HG03097 (cell line): ENCODE results near the gene ANAPC13.

Experiments used
- ATAC-seq: cut with Tn5 transposase; IDR thresholded peaks from one replicate; pipeline ENCODE4 v1.9.1; 2021; ENCODE audit not compliant: unreplicated experiment, low FRiP score

The ANAPC13 gene

GRCh38 chr3:134485718-134486576 is at the start of gene ANAPC13, which contains the start of gene CEP63:
TSS of gene ANAPC13 (minus strand) at chr3:134485985. CDS start at chr3:134482904, 3,081 bp downstream.
TSS of gene CEP63 (plus strand) at chr3:134486057. CDS start at chr3:134495321, 9,264 bp downstream.
- peak; percentile 75 for ATAC-seq

GRCh38 chr3:134535186-134535970 is 49.6 kb upstream of the ANAPC13 start:
- no peak for ATAC-seq

GRCh38 chr3:134533493-134533892 is 47.7 kb upstream of the ANAPC13 start:
- no peak for ATAC-seq

- ATAC-seq = no peak
Measured at GRCh38 chr3:134527538-134528186, 41.9 kb upstream of the ANAPC13 start.

DNA sequence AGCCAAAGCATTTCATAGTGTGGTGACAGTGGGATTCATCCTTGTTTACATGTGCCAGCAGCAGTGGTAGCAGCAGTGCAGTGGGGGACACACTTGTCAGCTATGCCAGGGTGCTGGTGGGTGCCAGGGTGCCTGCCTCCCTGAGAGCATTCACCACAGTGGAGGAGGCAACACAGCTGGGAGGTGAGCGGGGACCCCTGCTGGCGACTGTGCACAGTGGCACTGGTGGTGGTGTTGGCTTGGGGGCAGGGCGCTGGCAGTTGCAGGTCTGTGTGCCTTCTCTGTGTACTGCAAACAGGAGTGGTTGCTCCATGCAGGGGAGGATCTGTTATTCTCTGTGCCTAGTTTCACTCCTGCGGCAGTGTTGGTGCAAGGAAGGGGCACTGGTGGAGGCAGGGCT is 41.3 kb upstream of the ANAPC13 start:
- ATAC-seq = no peak

DNA sequence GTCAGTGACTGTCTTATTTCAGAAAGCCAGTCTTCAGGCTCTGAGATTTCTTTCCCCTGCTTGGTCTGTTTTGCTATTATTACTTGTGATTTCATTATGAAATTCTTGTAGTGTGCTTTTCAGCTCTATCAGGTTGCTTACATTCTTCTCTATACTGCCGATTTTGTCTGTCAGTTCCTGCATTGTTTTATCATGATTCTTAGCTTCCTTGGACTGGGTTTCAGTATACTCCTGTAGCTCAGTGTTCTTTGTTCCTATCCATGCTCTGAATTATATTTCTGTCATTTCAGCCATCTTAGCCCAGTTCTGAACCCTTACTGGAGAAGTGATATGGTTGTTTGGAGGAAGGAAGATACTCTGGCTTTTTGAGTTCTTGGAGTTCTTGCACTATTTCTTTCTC is 40.5 kb upstream of the ANAPC13 start:
- no peak for ATAC-seq

- no peak for ATAC-seq
Measured at GRCh38 chr3:134525293-134525692, 39.5 kb upstream of the ANAPC13 start.

- no peak for ATAC-seq
Measured at GRCh38 chr3:134522541-134522940, 36.8 kb upstream of the ANAPC13 start.

GRCh38 chr3:134517791-134518190 is 32.0 kb upstream of the ANAPC13 start:
- no peak for ATAC-seq

- ATAC-seq = no peak
Measured at GRCh38 chr3:134516905-134517304, 31.1 kb upstream of the ANAPC13 start.

DNA sequence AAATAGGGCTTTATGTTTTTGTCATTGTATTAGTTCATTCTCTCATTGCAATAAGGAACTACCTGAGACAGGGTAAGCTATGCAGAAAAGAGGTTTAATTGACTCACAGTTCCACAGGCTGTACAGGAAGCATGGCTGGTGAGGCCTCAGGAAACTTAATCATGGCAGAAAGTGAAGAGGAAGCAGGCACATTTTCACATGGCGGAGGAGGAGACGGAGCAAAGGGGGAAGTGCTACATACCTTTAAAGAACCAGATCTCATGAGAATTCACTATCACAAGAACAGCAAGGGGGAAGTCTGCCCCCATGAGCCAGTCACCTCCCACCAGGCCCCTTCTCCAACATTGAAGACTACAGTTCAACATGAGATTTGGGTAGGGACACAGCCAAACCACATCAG is 25.7 kb upstream of the ANAPC13 start:
- ATAC-seq = no peak

DNA sequence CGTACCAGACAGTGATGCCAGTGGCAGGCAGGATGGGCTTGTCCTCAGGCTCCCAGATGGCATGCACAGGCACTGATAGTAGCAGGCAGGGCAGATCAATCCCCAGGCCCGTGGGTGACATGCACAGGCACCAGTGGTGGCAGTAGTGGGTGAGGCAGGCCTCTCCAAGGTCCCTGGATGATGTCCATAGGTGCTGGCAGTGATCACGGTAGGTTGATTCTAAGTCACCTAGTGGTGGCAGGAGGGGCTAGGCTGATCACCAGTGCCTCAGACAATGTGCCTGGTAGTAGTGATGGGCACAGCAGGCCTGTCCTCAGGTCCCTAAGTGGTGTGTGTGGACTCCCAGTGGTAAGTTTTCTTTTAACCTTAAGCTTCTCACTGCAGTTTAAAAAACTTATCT is 19.7 kb upstream of the ANAPC13 start:
- no peak for ATAC-seq

GRCh38 chr3:134504132-134504531 is 18.3 kb upstream of the ANAPC13 start:
- no peak for ATAC-seq

GRCh38 chr3:134503266-134503665 is 17.5 kb upstream of the ANAPC13 start:
- ATAC-seq = no peak

DNA sequence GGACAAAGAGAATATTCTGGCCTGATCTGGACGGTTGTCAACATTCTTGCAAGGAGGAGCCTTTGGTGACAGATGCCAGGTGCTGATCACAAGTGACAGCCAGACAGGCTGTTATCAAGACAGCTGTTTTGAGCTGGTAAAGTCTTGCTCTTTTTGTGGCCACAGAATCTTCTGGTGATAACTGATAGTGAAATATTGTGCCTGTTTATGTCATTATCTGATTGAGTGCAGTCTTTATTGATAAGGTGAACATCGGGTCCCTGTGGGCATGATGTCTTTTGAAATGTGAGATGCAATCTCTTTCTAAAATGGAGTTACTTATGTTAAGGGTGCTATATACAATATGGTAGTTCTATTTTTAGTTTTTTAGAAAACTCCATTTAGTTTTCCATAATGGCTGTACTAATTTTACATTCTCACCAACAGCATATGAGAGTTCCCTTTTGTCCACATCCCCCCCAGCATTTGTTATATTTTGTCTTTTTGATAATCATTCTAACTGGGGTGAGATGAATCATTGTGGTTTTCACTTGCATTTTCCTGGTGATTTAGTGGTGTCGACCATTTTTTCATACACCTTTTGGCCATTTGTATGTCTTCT is 10.8 kb upstream of the ANAPC13 start:
- no peak for ATAC-seq

DNA sequence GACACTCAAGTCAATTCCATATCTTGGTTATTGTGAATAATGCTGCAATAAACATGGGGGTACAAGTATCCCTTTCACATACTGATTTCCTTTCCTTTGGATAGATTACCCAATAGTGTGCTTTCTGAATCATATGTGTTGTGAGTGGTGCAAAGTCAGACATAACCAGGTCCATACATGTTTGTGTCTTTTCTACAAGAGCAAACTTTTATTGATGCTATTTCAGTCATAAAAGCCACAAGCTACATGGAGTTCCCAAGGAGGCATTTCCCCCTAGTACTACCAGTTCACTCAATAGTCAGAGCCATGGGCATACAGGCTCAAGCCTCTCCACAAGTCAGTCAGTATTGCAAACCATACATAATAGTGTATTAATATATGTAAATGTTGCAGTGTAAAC is 10.2 kb upstream of the ANAPC13 start:
- no peak for ATAC-seq

DNA sequence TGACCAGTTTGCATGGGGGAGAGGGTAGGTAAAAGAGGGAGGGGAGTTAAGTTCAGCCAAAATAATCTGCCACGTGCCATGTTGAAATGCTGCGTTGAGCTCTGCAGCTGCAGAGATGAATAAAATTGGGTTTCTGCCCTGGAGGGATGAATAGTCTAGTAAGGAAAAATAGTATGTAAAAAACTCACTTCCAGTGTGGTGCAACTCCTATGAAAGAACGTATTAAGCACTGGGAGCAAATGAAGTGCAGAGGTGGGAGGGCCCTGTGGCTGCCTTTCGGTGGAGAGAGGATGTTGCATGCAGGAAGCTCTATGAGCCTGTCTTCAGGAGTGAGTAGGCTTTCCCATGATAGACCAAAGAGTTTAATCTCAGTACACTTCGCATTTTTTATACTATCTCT is 8.7 kb upstream of the ANAPC13 start:
- no peak for ATAC-seq

- ATAC-seq = no peak
Measured at GRCh38 chr3:134487406-134487805, 1.6 kb upstream of the ANAPC13 start.

DNA sequence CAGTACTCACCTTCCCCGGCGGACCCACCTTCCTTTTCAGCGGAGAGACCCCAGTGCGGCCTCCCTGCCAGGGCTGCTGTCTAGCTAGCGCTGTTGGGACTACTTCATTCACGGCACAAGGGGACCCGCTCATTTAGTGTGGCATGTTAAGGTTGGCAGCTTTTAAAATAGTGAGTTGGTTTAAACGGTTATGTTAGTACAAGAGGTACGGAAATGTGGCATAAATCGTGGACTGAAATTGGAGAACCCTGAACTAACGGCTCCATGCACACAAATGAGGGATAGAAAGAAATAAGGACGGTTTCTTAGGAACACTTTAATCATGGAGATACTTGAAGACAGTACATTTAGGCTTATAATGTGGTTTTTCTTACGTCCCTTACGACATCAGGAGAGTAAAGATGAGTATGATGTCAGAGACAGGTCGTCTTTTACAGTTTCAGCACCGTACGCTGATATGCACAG is 824 bp upstream of the ANAPC13 start:
- ATAC-seq = no peak

DNA sequence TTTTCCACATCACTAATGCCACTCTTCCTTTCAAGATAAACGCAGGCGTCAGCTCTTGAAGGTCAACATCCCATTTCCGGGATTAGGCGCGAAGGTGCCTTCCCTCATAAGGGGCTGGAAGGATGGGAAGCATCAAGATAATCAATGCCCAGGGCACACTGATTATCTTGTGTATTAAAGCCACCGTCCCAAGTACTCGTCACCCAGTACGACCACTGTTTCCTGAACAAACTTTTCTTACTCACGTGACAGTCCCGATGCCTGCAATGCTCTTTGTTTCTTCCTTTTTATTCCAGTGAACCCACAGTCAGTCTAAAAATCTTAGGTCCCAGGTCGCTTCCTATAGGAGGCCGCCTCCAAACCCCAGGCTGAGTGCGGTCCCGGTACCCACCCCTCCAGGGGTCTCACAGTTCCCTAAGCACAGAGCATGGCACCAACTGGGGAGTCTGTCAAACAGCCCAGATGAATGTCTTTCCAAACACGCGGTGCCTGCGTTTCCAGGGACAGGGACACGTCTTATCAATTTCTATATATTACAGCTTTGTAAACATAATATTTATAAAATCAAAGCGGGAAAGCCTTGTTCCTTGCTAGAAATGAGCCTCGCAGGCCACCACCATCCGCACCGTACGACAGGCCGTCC is 589 bp downstream of the ANAPC13 start:
- ATAC-seq = peak; percentile 14
